IMR-90 (cell line): ENCODE measurements around the gene MAP2K6. TPM values are rescaled to one million over a fixed set of nuclear protein-coding genes. Genes with fewer than 3 reads are reported as not detected.

Source experiments
- ATAC-seq: fragments of 200-7000 bp; cut with Tn5 transposase; 2 replicates; pipeline ENCODE4 v1.9.1; 2020; ENCODE audit warnings: low read depth, mild to moderate bottlenecking, moderate library complexity
- BruUV-seq: library from RNA; stranded (reverse); fragments of 400-500 nt; replicated peaks from 2 replicates; lab custom pipeline; 2021; lab: Mats Ljungman, UMichigan
- CTCF ChIA-PET: fragments of 300-600 bp; formaldehyde crosslinking; extraction: SDS; loops from one replicate; lab custom pipeline; 2021; ENCODE audit warnings: antibody characterized with exemption; lab: Yijun Ruan, JAX
- POLR2A ChIA-PET: fragments of 300-600 bp; sonication (Branson Sonifier 250); formaldehyde crosslinking; loops from one replicate; lab custom pipeline; 2022; ENCODE audit warnings: antibody characterized with exemption; ENCODE audit not compliant: unreplicated experiment; lab: Charles Lee
- DNase-seq: peaks from one replicate; pipeline ENCODE4 v3.0.0; 2013
- H2AFZ ChIP-seq: replicated peaks from 2 replicates; pipeline ENCODE3; 2013; ENCODE audit warnings: low read length, mild to moderate bottlenecking; ENCODE audit not compliant: poor library complexity
- H2AK5ac ChIP-seq: 2 replicates; pipeline ENCODE4 v1.6.1; 2013; ENCODE audit warnings: low read depth, low read length, inconsistent platforms
- H2AK9ac ChIP-seq: replicated peaks from 2 replicates; pipeline ENCODE3; 2013; ENCODE audit warnings: mild to moderate bottlenecking, low read depth, low read length, moderate library complexity; ENCODE audit not compliant: poor library complexity
- H2BK120ac ChIP-seq: 2 replicates; pipeline ENCODE4 v1.6.1; 2013; ENCODE audit warnings: low read depth, low read length, inconsistent platforms
- H2BK15ac ChIP-seq: 3 replicates; pipeline ENCODE4 v1.6.1; 2013; ENCODE audit warnings: low read depth, low read length, inconsistent platforms
- H2BK20ac ChIP-seq: 2 replicates; pipeline ENCODE4 v1.6.1; 2013; ENCODE audit warnings: low read depth, mild to moderate bottlenecking, inconsistent platforms, low read length, moderate library complexity
- H2BK5ac ChIP-seq: 2 replicates; pipeline ENCODE4 v1.6.1; 2013; ENCODE audit warnings: mild to moderate bottlenecking, low read depth, low read length, inconsistent platforms; ENCODE audit not compliant: poor library complexity, severe bottlenecking
- H3K14ac ChIP-seq: replicated peaks from 2 replicates; pipeline ENCODE4 v1.6.1; 2013; ENCODE audit warnings: low read depth, low read length, inconsistent platforms
- H3K18ac ChIP-seq: 2 replicates; pipeline ENCODE4 v1.6.1; 2013; ENCODE audit warnings: low read depth, low read length, control low read depth
- H3K23ac ChIP-seq: 2 replicates; pipeline ENCODE4 v1.6.1; 2013; ENCODE audit warnings: low read depth, low read length, inconsistent platforms
- H3K27ac ChIP-seq: 2 replicates; pipeline ENCODE4 v1.5.1; 2013; ENCODE audit warnings: mild to moderate bottlenecking, control low read depth, low read length; ENCODE audit not compliant: insufficient read depth
- H3K27me3 ChIP-seq: 2 replicates; pipeline ENCODE4 v1.6.1; 2013; ENCODE audit warnings: low read length; ENCODE audit not compliant: control insufficient read depth, insufficient read depth
- H3K36me3 ChIP-seq: 2 replicates; pipeline ENCODE4 v1.6.1; 2013; ENCODE audit warnings: low read length, mixed read lengths; ENCODE audit not compliant: control insufficient read depth, insufficient read depth
- H3K4ac ChIP-seq: 2 replicates; pipeline ENCODE4 v1.6.1; 2013; ENCODE audit warnings: low read depth, low read length, inconsistent platforms
- H3K4me1 ChIP-seq: 2 replicates; pipeline ENCODE4 v1.6.1; 2013; ENCODE audit warnings: low read length, mixed read lengths; ENCODE audit not compliant: control insufficient read depth, insufficient read depth
- H3K4me2 ChIP-seq: 2 replicates; pipeline ENCODE4 v1.6.1; 2013; ENCODE audit warnings: low read depth, mild to moderate bottlenecking, control low read depth, low read length, moderate library complexity
- H3K4me3 ChIP-seq: 2 replicates; pipeline ENCODE4 v1.5.1; 2013; ENCODE audit warnings: low read depth, mild to moderate bottlenecking, control low read depth, low read length, moderate library complexity; ENCODE audit not compliant: insufficient read depth
- H3K56ac ChIP-seq: 2 replicates; pipeline ENCODE4 v1.6.1; 2013; ENCODE audit warnings: low read length, inconsistent platforms; ENCODE audit not compliant: insufficient read depth; ENCODE audit errors: extremely low read depth
- H3K79me1 ChIP-seq, 2 experiments: 2 replicates each; pipeline ENCODE4 v1.6.1; 2013; ENCODE audit warnings: low read length in 2 of 2, inconsistent platforms in 1 of 2, low read depth in 1 of 2
- H3K9ac ChIP-seq: 2 replicates; pipeline ENCODE4 v1.6.1; 2013; ENCODE audit warnings: low read depth, low read length, control low read depth
- H3K9me1 ChIP-seq: 2 replicates; pipeline ENCODE4 v1.6.1; 2013; ENCODE audit warnings: low read length, inconsistent platforms; ENCODE audit not compliant: insufficient read depth
- H3K9me3 ChIP-seq: 2 replicates; pipeline ENCODE4 v1.6.1; 2013; ENCODE audit warnings: low read length; ENCODE audit not compliant: control insufficient read depth, insufficient read depth
- H4K20me1 ChIP-seq: 2 replicates; pipeline ENCODE4 v1.6.1; 2013; ENCODE audit warnings: low read length, inconsistent platforms; ENCODE audit not compliant: insufficient read depth
- H4K5ac ChIP-seq: 2 replicates; pipeline ENCODE4 v1.6.1; 2013; ENCODE audit warnings: mild to moderate bottlenecking, low read depth, low read length, control low read depth
- H4K8ac ChIP-seq, 2 experiments: 2 replicates each; pipeline ENCODE4 v1.6.1; 2013; ENCODE audit warnings: low read depth in 2 of 2, low read length in 2 of 2, control low read depth in 1 of 2, inconsistent platforms in 1 of 2
- H4K91ac ChIP-seq: 2 replicates; pipeline ENCODE4 v1.6.1; 2013; ENCODE audit warnings: low read depth, low read length, inconsistent platforms; ENCODE audit not compliant: insufficient read depth
- CEBPB ChIP-seq: IDR thresholded peaks from 2 replicates; pipeline ENCODE4 v1.6.1; 2012; ENCODE audit warnings: low read depth, low read length, improper control_type of control experiment
- CHD1 ChIP-seq: IDR thresholded peaks from 2 replicates; pipeline ENCODE4 v1.6.1; 2012; ENCODE audit warnings: low read depth, low read length, improper control_type of control experiment
- FOS ChIP-seq: fragments of 150-350 bp; IDR thresholded peaks from 2 replicates; pipeline ENCODE4 v1.6.1; 2016; ENCODE audit warnings: low read depth, low read length
- MAFK ChIP-seq: IDR thresholded peaks from 2 replicates; pipeline ENCODE4 v1.6.1; 2012; ENCODE audit warnings: low read depth, low read length, improper control_type of control experiment
- NFE2L2 ChIP-seq: fragments of 150-350 bp; IDR thresholded peaks from 2 replicates; pipeline ENCODE4 v1.6.1; 2016; ENCODE audit warnings: low read depth, mild to moderate bottlenecking, low read length
- RAD21 ChIP-seq: IDR thresholded peaks from 2 replicates; pipeline ENCODE4 v1.6.1; 2012; ENCODE audit warnings: low read length, improper control_type of control experiment
- RFX5 ChIP-seq: IDR thresholded peaks from 2 replicates; pipeline ENCODE4 v1.8.0; 2012; ENCODE audit warnings: low read depth, mild to moderate bottlenecking, low read length, moderate library complexity
- SMC3 ChIP-seq: fragments of 150-350 bp; IDR thresholded peaks from 2 replicates; pipeline ENCODE4 v1.6.1; 2016; ENCODE audit warnings: low read depth, mild to moderate bottlenecking, antibody characterized with exemption, low read length, moderate library complexity
- WGBS, 2 experiments: methylation state at CpG; one replicate each; pipeline versions ENCODE4 v1.1.5 to v1.1.7; 2013; ENCODE audit warnings: missing lambda C conversion rate in 2 of 2; ENCODE audit not compliant: insufficient read length in 1 of 2; ENCODE audit errors: extremely low coverage in 2 of 2; 5-methylcytosine and 5-hydroxymethylcytosine counted together
- dilution Hi-C: fragments of 300-500 bp; cut with HindIII; formaldehyde crosslinking; loops from one replicate; pipeline ENCODE4 v1.14.3; 2018; ENCODE audit warnings: low sequenced_read_pairs; ENCODE audit not compliant: unreplicated experiment
- in situ Hi-C: fragments of 300-500 bp; cut with MboI; formaldehyde crosslinking; loops from 3 replicates; pipeline ENCODE4 v1.14.3; 2019; ENCODE audit warnings: low sequenced_read_pairs, inconsistent platforms, mixed read lengths
- intact Hi-C: fragments of 100-400 bp; cut with micrococcal nuclease; formaldehyde crosslinking; loops from 2 replicates; pipeline ENCODE4 v1.10.0; 2022
- polyA plus RNA-seq, 3 experiments: library from polyadenylated mRNA; depleted of rRNA; stranded (reverse); fragments of >200 nt; gene quantifications; 2 replicates each; pipeline ENCODE4 v1.2.3, GENCODE V29; 2012; ENCODE audit warnings: low replicate concordance in 1 of 3
- total RNA-seq: library from RNA; depleted of rRNA; stranded (reverse); fragments of >200 nt; gene quantifications from 2 replicates; pipeline ENCODE4 v1.2.3, GENCODE V29; 2012
- TF ChIP-seq, protein P1 (sequence below): fragments of 150-350 bp; IDR thresholded peaks from 2 replicates; pipeline ENCODE4 v1.6.1; 2016; ENCODE audit warnings: low read depth, mild to moderate bottlenecking, low read length, moderate library complexity, borderline replicate concordance
- TF ChIP-seq, protein P2 (sequence below): fragments of 150-350 bp; IDR thresholded peaks from 2 replicates; pipeline ENCODE4 v1.6.1; 2017; ENCODE audit warnings: mild to moderate bottlenecking, antibody characterized with exemption, low read length, low read depth
- TF ChIP-seq, protein P3 (sequence below): conservative IDR thresholded peaks from 2 replicates; pipeline ENCODE4 v1.5.1; 2012; ENCODE audit warnings: mild to moderate bottlenecking, low read depth, low read length, improper control_type of control experiment

Gene MAP2K6
- total and polyA plus RNA-seq, 2 of the 4 experiments (the other 2 are of a cell fraction), result 2.4 to 5.7 TPM

DNA sequence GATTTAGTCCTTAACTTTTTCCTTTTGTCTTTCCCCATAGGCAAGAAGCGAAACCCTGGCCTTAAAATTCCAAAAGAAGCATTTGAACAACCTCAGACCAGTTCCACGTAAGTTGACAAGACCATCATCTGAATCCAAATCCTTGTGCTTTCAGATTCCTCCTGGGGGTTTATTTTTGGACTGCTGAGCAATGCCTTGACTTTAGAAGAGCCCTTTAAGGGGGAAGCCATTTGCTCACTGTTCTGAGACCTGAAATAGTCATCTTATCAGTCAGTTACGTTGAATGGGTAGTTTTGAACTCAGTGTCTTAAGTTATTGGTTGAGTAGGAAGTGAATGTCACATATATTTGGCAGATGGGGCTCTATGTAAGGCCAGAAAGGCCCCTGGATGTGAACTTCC is 91.2 kb downstream of the MAP2K6 start:
- no peaks in the 10 kb centered on the region for H4K20me1 ChIP-seq
- intact Hi-C loops (no loop called here), dilution Hi-C loops (no loop called here), in situ Hi-C loops (no loop called here)
- H3K4me3 ChIP-seq, result no peak overlapping the region
- H2BK15ac ChIP-seq, result no peak overlapping the region
- H3K4me2 ChIP-seq, result no peak overlapping the region
- BruUV-seq, result no TSS peak
- no peaks in the 10 kb centered on the region for H3K27me3 ChIP-seq
- no peaks in the 10 kb centered on the region for H3K79me1 ChIP-seq
- no peak overlapping the region for H2AFZ ChIP-seq
- no peak overlapping the region for H3K18ac ChIP-seq
- H4K91ac ChIP-seq, result no peak overlapping the region
- H3K4me1 ChIP-seq, result peaks cover 7% of the 10 kb centered on the region; the same call in 1 of the 2 replicates
- no peak overlapping the region for H2AK5ac ChIP-seq
- CTCF ChIA-PET, result interaction anchor here (0.6 to 3.3 kb wide), 5 partner anchors 13 to 1124 kb away, joined by 3 to 11 read pairs (median 3); no protein-coding TSS in a partner anchor
- H4K5ac ChIP-seq, result no peak overlapping the region
- H3K27ac ChIP-seq, result no peak overlapping the region
- no peak overlapping the region for H2BK120ac ChIP-seq
- H2AK9ac ChIP-seq, result no peak overlapping the region
- no peak overlapping the region for H2BK5ac ChIP-seq
- ATAC-seq, result no peak
- TF ChIP-seq RAD21, result no peak
- no peak for TF ChIP-seq SMC3
- no peak for TF ChIP-seq RFX5
- no peak for TF ChIP-seq FOS
- TF ChIP-seq CEBPB, result no peak
- TF ChIP-seq CHD1, result no peak
- TF ChIP-seq, protein P1, sequence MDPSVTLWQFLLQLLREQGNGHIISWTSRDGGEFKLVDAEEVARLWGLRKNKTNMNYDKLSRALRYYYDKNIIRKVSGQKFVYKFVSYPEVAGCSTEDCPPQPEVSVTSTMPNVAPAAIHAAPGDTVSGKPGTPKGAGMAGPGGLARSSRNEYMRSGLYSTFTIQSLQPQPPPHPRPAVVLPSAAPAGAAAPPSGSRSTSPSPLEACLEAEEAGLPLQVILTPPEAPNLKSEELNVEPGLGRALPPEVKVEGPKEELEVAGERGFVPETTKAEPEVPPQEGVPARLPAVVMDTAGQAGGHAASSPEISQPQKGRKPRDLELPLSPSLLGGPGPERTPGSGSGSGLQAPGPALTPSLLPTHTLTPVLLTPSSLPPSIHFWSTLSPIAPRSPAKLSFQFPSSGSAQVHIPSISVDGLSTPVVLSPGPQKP, result no peak
- no peak for TF ChIP-seq NFE2L2
- TF ChIP-seq MAFK, result no peak
- TF ChIP-seq, protein P2, sequence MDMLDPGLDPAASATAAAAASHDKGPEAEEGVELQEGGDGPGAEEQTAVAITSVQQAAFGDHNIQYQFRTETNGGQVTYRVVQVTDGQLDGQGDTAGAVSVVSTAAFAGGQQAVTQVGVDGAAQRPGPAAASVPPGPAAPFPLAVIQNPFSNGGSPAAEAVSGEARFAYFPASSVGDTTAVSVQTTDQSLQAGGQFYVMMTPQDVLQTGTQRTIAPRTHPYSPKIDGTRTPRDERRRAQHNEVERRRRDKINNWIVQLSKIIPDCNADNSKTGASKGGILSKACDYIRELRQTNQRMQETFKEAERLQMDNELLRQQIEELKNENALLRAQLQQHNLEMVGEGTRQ, result no peak
- TF ChIP-seq, protein P3, sequence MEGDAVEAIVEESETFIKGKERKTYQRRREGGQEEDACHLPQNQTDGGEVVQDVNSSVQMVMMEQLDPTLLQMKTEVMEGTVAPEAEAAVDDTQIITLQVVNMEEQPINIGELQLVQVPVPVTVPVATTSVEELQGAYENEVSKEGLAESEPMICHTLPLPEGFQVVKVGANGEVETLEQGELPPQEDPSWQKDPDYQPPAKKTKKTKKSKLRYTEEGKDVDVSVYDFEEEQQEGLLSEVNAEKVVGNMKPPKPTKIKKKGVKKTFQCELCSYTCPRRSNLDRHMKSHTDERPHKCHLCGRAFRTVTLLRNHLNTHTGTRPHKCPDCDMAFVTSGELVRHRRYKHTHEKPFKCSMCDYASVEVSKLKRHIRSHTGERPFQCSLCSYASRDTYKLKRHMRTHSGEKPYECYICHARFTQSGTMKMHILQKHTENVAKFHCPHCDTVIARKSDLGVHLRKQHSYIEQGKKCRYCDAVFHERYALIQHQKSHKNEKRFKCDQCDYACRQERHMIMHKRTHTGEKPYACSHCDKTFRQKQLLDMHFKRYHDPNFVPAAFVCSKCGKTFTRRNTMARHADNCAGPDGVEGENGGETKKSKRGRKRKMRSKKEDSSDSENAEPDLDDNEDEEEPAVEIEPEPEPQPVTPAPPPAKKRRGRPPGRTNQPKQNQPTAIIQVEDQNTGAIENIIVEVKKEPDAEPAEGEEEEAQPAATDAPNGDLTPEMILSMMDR, result no peak
- no peak overlapping the region for H3K4ac ChIP-seq
- H3K9ac ChIP-seq, result no peak overlapping the region
- no CpG with 5 or more reads among the region's 3 CpGs for WGBS, 2 experiments
- H3K23ac ChIP-seq, result no peak overlapping the region
- H3K9me1 ChIP-seq, result 0 out of 2 replicates have a peak, but pooled peaks cover 2% of the 10 kb centered on the region
- H4K8ac ChIP-seq, result no peak overlapping the region
- DNase-seq, result no peak
- H3K36me3 ChIP-seq, result no peaks in the 10 kb centered on the region
- no peak overlapping the region for H2BK20ac ChIP-seq
- no peak overlapping the region for H3K14ac ChIP-seq
- H3K56ac ChIP-seq, result no peak overlapping the region
- no peaks in the 10 kb centered on the region; the same call in 1 of the 2 replicates for H3K9me3 ChIP-seq
- POLR2A ChIA-PET, result no interaction called here
